ENCODE results near the gene IL15RA. TPM values are rescaled to one million over a fixed set of nuclear protein-coding genes. Genes with fewer than 3 reads are reported as not detected.
A peak's percentile ranks its signal among the peaks of the same experiment; 100 is the strongest.
"Not testable (repeated sequence)": the region's sequence is repeated elsewhere in the genome, so short reads cannot be mapped to it uniquely, and the experiment has no call there.

The IL15RA gene
- total and polyA plus RNA-seq, 9 donors, result 0.96 to 4.9 (median 1.5) TPM

GRCh38 chr10:5911670-5912069, 65.7 kb downstream of the IL15RA start:
- WGBS (ENCODE audit: insufficient coverage), result 88% methylated on average over 4 of the region's 4 CpGs
- Histone ChIP-seq H3K4me1 (ENCODE audit: control insufficient read depth, insufficient read depth, low read length) (peaks cover 11% of the 10 kb centered on the region), H3K4me3 (ENCODE audit: low read length) (no peak overlapping the region), H3K27ac (ENCODE audit: low read length) (no peak overlapping the region), H3K9me3 (replicated peaks; ENCODE audit: control insufficient read depth, low read depth, low read length) (no peaks in the 10 kb centered on the region), H3K36me3 (ENCODE audit: control insufficient read depth, insufficient read depth, low read length) (peaks cover 79% of the 10 kb centered on the region), H3K27me3 (ENCODE audit: control insufficient read depth, insufficient read depth, low read length) (no peaks in the 10 kb centered on the region)
- DNase-seq, result no peak

- H3K4me3 ChIP-seq (ENCODE audit: low read length), result no peak overlapping the region
- H3K36me3 ChIP-seq (ENCODE audit: control insufficient read depth, insufficient read depth, low read length), result peaks cover 74% of the 10 kb centered on the region
- H3K9me3 ChIP-seq (replicated peaks; ENCODE audit: control insufficient read depth, low read depth, low read length), result no peaks in the 10 kb centered on the region
- H3K27me3 ChIP-seq (ENCODE audit: control insufficient read depth, insufficient read depth, low read length), result no peaks in the 10 kb centered on the region
- DNase-seq, result peak; percentile 54
- WGBS (ENCODE audit: insufficient coverage), result 61% methylated on average over 11 of the region's 18 CpGs
- H3K27ac ChIP-seq (ENCODE audit: low read length), result peak overlapping the region; percentile 33
- peaks cover 18% of the 10 kb centered on the region for H3K4me1 ChIP-seq (ENCODE audit: control insufficient read depth, insufficient read depth, low read length)
Measured at GRCh38 chr10:5910323-5911100, 66.8 kb downstream of the IL15RA start.

GRCh38 chr10:5908676-5909075, 68.7 kb downstream of the IL15RA start:
- not testable (repeated sequence) for H3K9me3 ChIP-seq (replicated peaks; ENCODE audit: control insufficient read depth, low read depth, low read length); H3K4me3 ChIP-seq (ENCODE audit: low read length); DNase-seq; H3K27me3 ChIP-seq (ENCODE audit: control insufficient read depth, insufficient read depth, low read length); H3K27ac ChIP-seq (ENCODE audit: low read length)
- H3K4me1 ChIP-seq (ENCODE audit: control insufficient read depth, insufficient read depth, low read length), result peaks cover 20% of the 10 kb centered on the region
- H3K36me3 ChIP-seq (ENCODE audit: control insufficient read depth, insufficient read depth, low read length), result peaks cover 62% of the 10 kb centered on the region
- 93% methylated on average over 5 of the region's 7 CpGs for WGBS (ENCODE audit: insufficient coverage)

GRCh38 chr10:5906651-5907050, 70.7 kb downstream of the IL15RA start:
- DNase-seq, result no peak
- no peak overlapping the region for H3K27ac ChIP-seq (ENCODE audit: low read length)
- no peak overlapping the region for H3K4me3 ChIP-seq (ENCODE audit: low read length)
- H3K9me3 ChIP-seq (replicated peaks; ENCODE audit: control insufficient read depth, low read depth, low read length), result no peaks in the 10 kb centered on the region
- H3K27me3 ChIP-seq (ENCODE audit: control insufficient read depth, insufficient read depth, low read length), result no peaks in the 10 kb centered on the region
- 89% methylated on average over 4 of the region's 5 CpGs for WGBS (ENCODE audit: insufficient coverage)
- peaks cover 20% of the 10 kb centered on the region for H3K4me1 ChIP-seq (ENCODE audit: control insufficient read depth, insufficient read depth, low read length)
- peaks cover 45% of the 10 kb centered on the region for H3K36me3 ChIP-seq (ENCODE audit: control insufficient read depth, insufficient read depth, low read length)

- peak; percentile 71 for DNase-seq
- Histone ChIP-seq H3K4me3 (ENCODE audit: low read length) (no peak overlapping the region), H3K9me3 (replicated peaks; ENCODE audit: control insufficient read depth, low read depth, low read length) (no peaks in the 10 kb centered on the region), H3K36me3 (ENCODE audit: control insufficient read depth, insufficient read depth, low read length) (peaks cover 39% of the 10 kb centered on the region), H3K27ac (ENCODE audit: low read length) (peak overlapping the region; percentile 62), H3K4me1 (ENCODE audit: control insufficient read depth, insufficient read depth, low read length) (peaks cover 16% of the 10 kb centered on the region), H3K27me3 (ENCODE audit: control insufficient read depth, insufficient read depth, low read length) (no peaks in the 10 kb centered on the region)
- WGBS (ENCODE audit: insufficient coverage), result 85% methylated on average over 13 of the region's 13 CpGs
Measured at GRCh38 chr10:5905854-5906507, 71.4 kb downstream of the IL15RA start.

GRCh38 chr10:5904227-5904626, 73.1 kb downstream of the IL15RA start:
- no peaks in the 10 kb centered on the region for H3K9me3 ChIP-seq (replicated peaks; ENCODE audit: control insufficient read depth, low read depth, low read length)
- peaks cover 9% of the 10 kb centered on the region for H3K4me1 ChIP-seq (ENCODE audit: control insufficient read depth, insufficient read depth, low read length)
- H3K36me3 ChIP-seq (ENCODE audit: control insufficient read depth, insufficient read depth, low read length), result peaks cover 30% of the 10 kb centered on the region
- 60% methylated on average over 1 of the region's 4 CpGs for WGBS (ENCODE audit: insufficient coverage)
- no peaks in the 10 kb centered on the region for H3K27me3 ChIP-seq (ENCODE audit: control insufficient read depth, insufficient read depth, low read length)
- DNase-seq, result peak; percentile 9
- H3K4me3 ChIP-seq (ENCODE audit: low read length), result no peak overlapping the region
- H3K27ac ChIP-seq (ENCODE audit: low read length), result no peak overlapping the region

- DNase-seq, result no peak
- Histone ChIP-seq H3K27ac (ENCODE audit: low read length) (no peak overlapping the region), H3K4me1 (ENCODE audit: control insufficient read depth, insufficient read depth, low read length) (peaks cover 9% of the 10 kb centered on the region), H3K4me3 (ENCODE audit: low read length) (no peak overlapping the region), H3K9me3 (replicated peaks; ENCODE audit: control insufficient read depth, low read depth, low read length) (no peaks in the 10 kb centered on the region), H3K27me3 (ENCODE audit: control insufficient read depth, insufficient read depth, low read length) (no peaks in the 10 kb centered on the region), H3K36me3 (ENCODE audit: control insufficient read depth, insufficient read depth, low read length) (peaks cover 30% of the 10 kb centered on the region)
- WGBS (ENCODE audit: insufficient coverage), result no CpG with 5 or more reads among the region's 6 CpGs
Measured at GRCh38 chr10:5903563-5903962, 73.8 kb downstream of the IL15RA start.

GRCh38 chr10:5902511-5903274, 74.7 kb downstream of the IL15RA start:
- DNase-seq, result no peak
- H3K9me3 ChIP-seq (replicated peaks; ENCODE audit: control insufficient read depth, low read depth, low read length), result peaks cover 5% of the 10 kb centered on the region
- H3K36me3 ChIP-seq (ENCODE audit: control insufficient read depth, insufficient read depth, low read length), result peaks cover 34% of the 10 kb centered on the region
- no peak overlapping the region for H3K27ac ChIP-seq (ENCODE audit: low read length)
- H3K4me1 ChIP-seq (ENCODE audit: control insufficient read depth, insufficient read depth, low read length), result peaks cover 9% of the 10 kb centered on the region
- WGBS (ENCODE audit: insufficient coverage), result 90% methylated on average over 8 of the region's 18 CpGs
- H3K27me3 ChIP-seq (ENCODE audit: control insufficient read depth, insufficient read depth, low read length), result no peaks in the 10 kb centered on the region
- H3K4me3 ChIP-seq (ENCODE audit: low read length), result no peak overlapping the region
